ENCODE measurements around the gene TSPOAP1. TPM values are rescaled to one million over a fixed set of nuclear protein-coding genes. Genes with fewer than 3 reads are reported as not detected.

TSPOAP1 gene
- total RNA-seq = 1 to 10 TPM; 6.1 to 7.9 TPM
- long read RNA-seq, partial matches to known transcripts = 1 of 1 reads
- long read RNA-seq, other reads (novel, unspliced or antisense) = 0 of 1 reads

- no peak for ATAC-seq
- intact Hi-C loops (cut with DNase I, micrococcal nuclease) = no loop called here
- no peak for DNase-seq
Observed at GRCh38 chr17:58328195-58329034, at the start of gene TSPOAP1. Gene TSPOAP1 (minus strand): TSS chr17:58328795. CDS start chr17:58327920, 875 bp downstream.

GRCh38 chr17:58377661-58378060 lies 49.1 kb upstream of the TSPOAP1 start:
- DNase-seq (peak; percentile 13 to 32), ATAC-seq (peak; percentile 57)
- intact Hi-C loops (cut with DNase I, micrococcal nuclease) = no loop called here

- DNase-seq (peak; percentile 45 to 74), ATAC-seq (peak; percentile 61)
- intact Hi-C loops (cut with DNase I, micrococcal nuclease) = no loop called here
Observed at GRCh38 chr17:58377093-58377601, 48.6 kb upstream of the TSPOAP1 start.

- ATAC-seq (no peak), DNase-seq (peak in 1 of 2 donors; percentile 25)
- intact Hi-C loops (cut with DNase I, micrococcal nuclease) = no loop called here
Observed at GRCh38 chr17:58376472-58377000, 47.9 kb upstream of the TSPOAP1 start.

- intact Hi-C loops (cut with DNase I, micrococcal nuclease) = no loop called here
- peak; percentile 48 for ATAC-seq
- peak in 1 of 2 donors; percentile 55 for DNase-seq
Observed at GRCh38 chr17:58375811-58376210, 47.2 kb upstream of the TSPOAP1 start.

GRCh38 chr17:58375256-58375655 lies 46.7 kb upstream of the TSPOAP1 start:
- peak; percentile 58 for ATAC-seq
- peak in 1 of 2 donors; percentile 24 for DNase-seq
- intact Hi-C loops (cut with DNase I, micrococcal nuclease) = no loop called here

- ATAC-seq = no peak
- intact Hi-C loops (cut with DNase I, micrococcal nuclease) = no loop called here
- no peak for DNase-seq
Observed at GRCh38 chr17:58373923-58374322, 45.3 kb upstream of the TSPOAP1 start.

GRCh38 chr17:58373003-58373402 lies 44.4 kb upstream of the TSPOAP1 start:
- ATAC-seq (no peak), DNase-seq (no peak)
- intact Hi-C loops (cut with DNase I, micrococcal nuclease) = no loop called here

GRCh38 chr17:58371300-58371950 lies 42.8 kb upstream of the TSPOAP1 start:
- peak in 1 of 2 donors; percentile 24 for DNase-seq
- no peak for ATAC-seq
- intact Hi-C loops (cut with DNase I, micrococcal nuclease) = no loop called here

GRCh38 chr17:58370716-58371115 lies 42.1 kb upstream of the TSPOAP1 start:
- intact Hi-C loops (cut with DNase I, micrococcal nuclease) = no loop called here
- no peak for ATAC-seq

GRCh38 chr17:58370309-58370708 lies 41.7 kb upstream of the TSPOAP1 start:
- DNase-seq = no peak
- ATAC-seq = no peak
- intact Hi-C loops (cut with DNase I, micrococcal nuclease) = no loop called here

More at GRCh38 chr17:58370716-58371115, 42.1 kb upstream of the TSPOAP1 start:
- no peak for DNase-seq

- intact Hi-C loops (cut with DNase I, micrococcal nuclease) = no loop called here
- DNase-seq = peak; percentile 42 to 75
- peak; percentile 71 for ATAC-seq
Observed at GRCh38 chr17:58369214-58370031, 40.8 kb upstream of the TSPOAP1 start.

GRCh38 chr17:58368860-58369213 lies 40.2 kb upstream of the TSPOAP1 start:
- no peak for DNase-seq
- no peak for ATAC-seq
- intact Hi-C loops (cut with DNase I, micrococcal nuclease) = no loop called here

GRCh38 chr17:58367461-58367860 lies 38.9 kb upstream of the TSPOAP1 start:
- no peak for DNase-seq
- ATAC-seq = no peak
- intact Hi-C loops (cut with DNase I, micrococcal nuclease) = no loop called here

- intact Hi-C loops (cut with DNase I, micrococcal nuclease) = no loop called here
- DNase-seq = no peak
- peak; percentile 16 for ATAC-seq
Observed at GRCh38 chr17:58365980-58366595, 37.5 kb upstream of the TSPOAP1 start.

GRCh38 chr17:58365185-58365979 lies 36.8 kb upstream of the TSPOAP1 start:
- DNase-seq (no peak), ATAC-seq (peak; percentile 51)
- intact Hi-C loops (cut with DNase I, micrococcal nuclease) = no loop called here

GRCh38 chr17:58364270-58364942 lies 35.8 kb upstream of the TSPOAP1 start:
- intact Hi-C loops (cut with DNase I, micrococcal nuclease) = no loop called here
- peak; percentile 58 to 73 for DNase-seq
- peak; percentile 70 for ATAC-seq

Data from left colon (tissue), 2 donors.